Hippocampal formation (tissue), 2 donors: ENCODE results near the gene CPM.

Experiments used
- DNase-seq, 2 donors: peaks; one replicate each; lab custom pipeline; 2025; lab: John Stamatoyannopoulos, UW

Gene CPM

DNA sequence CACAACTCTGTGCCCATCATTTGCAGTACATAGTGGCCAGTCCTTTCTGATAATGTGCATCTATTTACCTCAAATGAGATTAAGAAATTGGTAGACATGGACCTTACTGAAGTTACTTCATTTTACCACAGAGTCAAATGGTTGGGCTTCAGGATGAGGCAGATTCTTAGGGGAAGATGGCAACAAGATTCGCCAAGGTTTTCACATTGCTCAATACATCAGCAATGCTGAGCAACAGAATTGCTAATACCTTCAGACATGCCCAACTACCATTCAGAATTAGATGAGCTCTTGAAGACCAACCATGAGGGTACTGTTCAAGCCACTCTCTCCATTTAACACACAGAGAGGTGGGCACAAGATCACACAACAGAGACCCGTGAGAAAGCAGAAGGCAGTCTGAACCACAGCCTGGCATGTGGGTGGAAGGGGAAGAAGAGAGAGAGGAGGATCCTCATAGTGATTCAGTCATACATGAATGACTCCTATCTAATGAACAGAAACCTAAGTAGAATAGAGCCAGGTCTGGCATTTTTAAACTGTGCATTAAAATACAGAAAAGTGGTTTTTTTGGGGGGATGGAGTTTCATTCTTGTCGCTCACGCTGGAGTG lies 28.5 kb downstream of the CPM start:
- DNase-seq, result no peak

- no peak for DNase-seq
Observed at GRCh38 chr12:68903511-68903910, 29.5 kb downstream of the CPM start.

DNA sequence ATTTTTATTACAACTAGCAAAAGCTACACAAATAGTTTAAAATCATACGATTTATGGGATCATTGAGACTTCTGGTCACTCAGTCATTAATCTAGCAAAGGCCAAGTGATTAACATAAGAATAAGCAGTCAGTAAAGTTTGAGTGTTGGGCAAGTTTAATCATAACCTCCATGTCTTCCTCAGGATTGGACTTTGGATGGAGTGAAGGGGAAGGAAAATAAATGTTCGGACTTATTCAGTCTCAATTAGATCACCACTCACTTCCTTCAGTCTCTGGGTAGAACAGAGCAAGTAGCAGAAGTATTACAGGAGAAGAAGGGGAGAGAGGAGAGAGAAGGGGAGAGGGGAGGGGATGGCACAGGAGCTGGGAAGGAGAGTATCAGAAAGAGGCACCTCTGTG lies 31.4 kb downstream of the CPM start:
- no peak for DNase-seq

- DNase-seq, result no peak
Observed at GRCh38 chr12:68901145-68901544, 31.8 kb downstream of the CPM start.

- DNase-seq, result no peak
Observed at GRCh38 chr12:68900241-68900640, 32.7 kb downstream of the CPM start.

DNA sequence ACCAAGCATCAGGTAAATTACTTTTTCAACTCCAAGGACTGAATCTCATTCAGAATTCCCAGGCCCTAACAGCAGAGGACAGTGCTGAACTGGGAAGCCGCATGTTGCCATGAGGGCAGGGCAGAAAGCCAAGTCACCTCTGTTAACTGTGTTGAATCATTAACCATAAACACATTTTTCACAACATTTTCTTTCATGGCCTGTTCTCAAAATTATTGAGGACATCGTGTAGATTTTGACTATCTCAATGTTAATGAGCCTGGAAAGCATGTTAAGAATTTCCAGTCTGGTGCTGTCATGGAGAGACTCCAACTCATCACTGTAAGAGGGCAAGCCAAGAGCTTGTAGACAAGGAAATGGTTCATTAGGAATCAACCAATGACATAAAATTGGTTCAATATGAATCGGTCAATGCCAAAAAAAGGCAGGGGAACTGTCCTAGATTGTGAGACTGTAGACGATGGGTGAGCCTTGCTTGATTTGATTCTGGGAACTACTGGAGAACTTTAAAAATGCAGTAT lies 33.7 kb downstream of the CPM start:
- DNase-seq, result no peak

GRCh38 chr12:68896881-68897540 lies 36.0 kb downstream of the CPM start:
- DNase-seq, result no peak

DNA sequence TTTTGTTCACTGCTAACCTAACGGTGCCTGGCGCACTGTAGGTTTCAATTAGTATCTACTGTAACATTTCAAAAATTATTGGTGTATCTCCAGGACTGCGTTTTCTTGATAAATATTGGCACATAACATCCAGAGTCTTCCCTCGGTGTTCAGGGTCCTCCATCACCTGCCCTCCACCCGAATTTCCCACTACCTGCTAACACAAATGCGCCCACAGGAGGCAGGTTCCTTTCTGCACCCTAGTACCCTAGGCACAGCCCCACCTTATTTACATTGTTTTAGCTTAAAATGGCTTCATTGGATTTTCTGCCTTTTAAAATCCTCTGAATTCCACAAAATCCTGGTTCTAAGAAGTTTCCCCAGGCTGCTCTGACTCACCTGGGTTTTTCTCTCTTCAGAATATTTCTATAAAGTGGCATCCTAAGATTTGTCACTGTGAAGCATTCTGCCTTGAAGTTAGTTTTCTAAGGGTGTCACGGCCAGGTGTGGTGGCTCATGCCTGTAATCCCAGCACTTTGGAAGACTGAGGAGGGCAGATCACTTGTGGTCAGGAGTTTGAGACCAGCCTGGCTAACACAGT lies 38.6 kb downstream of the CPM start:
- no peak for DNase-seq

- DNase-seq, result no peak
Observed at GRCh38 chr12:68893741-68894140, 39.2 kb downstream of the CPM start.

DNA sequence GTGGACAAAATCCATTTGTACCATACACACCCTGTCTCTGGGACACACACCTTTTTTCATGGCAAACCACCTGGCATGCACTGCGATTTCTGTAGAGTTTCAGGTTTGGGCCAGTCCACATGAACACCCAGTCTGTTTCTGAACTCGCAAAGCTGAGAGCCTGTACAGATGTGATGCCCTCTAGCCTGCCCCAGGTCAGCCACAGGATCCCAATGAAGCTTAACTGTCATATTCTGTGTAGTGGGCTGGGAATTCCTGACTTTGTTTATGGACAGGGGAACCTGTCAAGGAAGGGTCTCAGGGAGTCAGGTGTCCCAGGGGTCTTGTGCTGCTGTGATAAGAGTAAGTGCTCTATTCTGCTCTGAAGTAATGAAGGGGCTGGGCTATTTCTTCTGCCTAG lies 39.8 kb downstream of the CPM start:
- DNase-seq, result no peak

DNA sequence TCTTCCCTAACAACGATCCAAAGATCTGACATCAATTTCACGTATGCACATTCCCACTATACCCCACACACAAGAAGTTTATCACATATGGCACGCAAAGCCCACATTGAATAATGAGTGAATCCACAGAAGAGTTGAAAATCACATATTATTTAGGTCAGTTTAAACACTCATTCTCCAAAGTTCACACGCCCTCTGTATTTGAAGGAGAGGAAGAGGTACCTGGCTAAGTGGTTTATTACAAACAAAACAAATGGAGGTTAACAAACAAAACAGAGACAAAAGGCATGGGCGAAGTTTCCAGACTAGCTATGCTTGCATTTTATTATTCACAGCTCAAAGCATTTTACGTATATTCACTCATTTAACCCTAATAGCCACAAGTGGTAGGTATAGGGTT lies 41.8 kb downstream of the CPM start:
- no peak for DNase-seq

- no peak for DNase-seq
Observed at GRCh38 chr12:68890701-68891113, 42.3 kb downstream of the CPM start.

GRCh38 chr12:68888243-68888642 lies 44.7 kb downstream of the CPM start:
- no peak for DNase-seq

DNA sequence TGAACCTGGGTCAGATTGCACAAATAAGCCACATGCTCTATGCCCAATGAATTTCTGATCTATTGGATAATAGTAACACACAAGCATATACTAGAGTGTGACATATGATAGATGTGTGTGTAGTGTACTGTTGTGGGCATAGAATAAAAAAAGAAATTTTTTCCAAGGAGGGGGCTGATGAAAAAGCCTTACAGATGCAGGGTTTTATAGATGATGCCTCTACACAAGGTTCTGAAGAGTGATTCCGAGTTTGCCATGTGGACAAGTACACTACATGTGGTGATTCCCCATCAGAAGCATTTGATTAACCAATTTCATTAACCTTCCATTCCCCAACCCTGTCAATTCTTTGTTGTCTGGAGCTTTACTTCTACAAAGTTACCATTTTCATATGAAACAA lies 45.3 kb downstream of the CPM start:
- DNase-seq, result no peak

DNA sequence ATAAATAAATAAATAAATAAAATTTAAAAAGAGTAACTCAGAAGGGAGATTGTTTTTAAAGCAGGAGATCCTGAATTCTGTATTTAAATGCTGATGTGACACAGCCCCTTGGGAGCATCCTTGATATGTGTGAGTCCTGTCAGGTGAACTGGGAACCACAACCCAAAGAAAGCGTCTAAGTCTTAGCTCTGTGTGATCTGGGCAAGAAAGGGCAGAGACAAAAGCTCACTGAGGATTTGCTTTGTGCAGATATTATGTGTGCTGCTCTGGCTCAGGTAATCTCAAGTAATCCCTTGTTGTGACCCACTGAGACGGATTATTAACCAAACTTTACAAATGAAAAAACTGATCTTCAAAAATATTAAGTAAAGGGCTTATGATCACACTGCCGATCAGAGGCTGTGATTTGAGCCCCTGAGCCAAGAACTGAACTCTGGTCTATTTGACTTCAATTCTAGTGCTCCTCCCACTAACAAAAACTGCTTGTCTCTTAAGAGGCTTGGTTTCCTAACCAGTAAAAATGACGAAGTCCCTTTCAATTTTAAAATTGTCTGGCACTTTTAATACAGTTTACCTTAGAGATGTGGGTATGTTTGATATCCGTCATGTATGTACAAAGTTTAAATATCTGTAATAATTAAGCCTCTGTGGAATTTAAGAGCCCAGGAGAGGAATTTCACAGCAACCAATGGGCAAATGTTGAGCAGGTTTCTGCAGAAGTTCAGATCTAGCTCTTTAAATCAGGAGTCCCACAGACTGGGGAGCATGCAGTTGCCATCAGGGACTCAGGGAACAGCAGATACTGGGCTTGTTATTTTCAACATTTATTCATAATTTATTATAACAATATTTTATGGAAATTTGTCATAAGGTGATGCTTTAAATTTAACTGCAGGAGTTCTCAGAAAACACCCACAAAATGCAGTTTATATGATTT lies 46.1 kb downstream of the CPM start:
- DNase-seq, result no peak

DNA sequence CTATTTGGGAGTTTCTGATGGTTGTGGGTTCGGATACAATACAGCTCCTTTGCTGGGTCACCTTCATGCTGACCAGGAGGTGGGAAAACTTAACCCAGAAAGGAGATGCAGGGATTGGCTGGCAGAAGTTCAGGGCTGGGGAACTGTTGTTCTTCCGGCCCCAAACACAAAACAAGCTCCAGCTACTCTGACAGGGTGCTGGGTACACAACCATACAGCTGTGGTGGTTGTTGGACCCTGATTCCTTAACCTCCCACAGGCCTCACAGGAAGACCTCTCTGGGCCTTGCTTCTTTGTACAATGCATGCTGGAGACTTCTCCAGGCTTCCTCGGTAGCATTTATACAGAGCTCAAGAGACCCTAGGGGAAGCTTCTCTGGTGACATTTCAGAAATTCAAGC lies 47.6 kb downstream of the CPM start:
- no peak for DNase-seq

GRCh38 chr12:68884251-68884650 lies 48.7 kb downstream of the CPM start:
- DNase-seq, result no peak

- DNase-seq, result no peak
Observed at GRCh38 chr12:68883151-68883550, 49.8 kb downstream of the CPM start.

GRCh38 chr12:68882251-68882964 lies 50.6 kb downstream of the CPM start:
- DNase-seq, result no peak

DNA sequence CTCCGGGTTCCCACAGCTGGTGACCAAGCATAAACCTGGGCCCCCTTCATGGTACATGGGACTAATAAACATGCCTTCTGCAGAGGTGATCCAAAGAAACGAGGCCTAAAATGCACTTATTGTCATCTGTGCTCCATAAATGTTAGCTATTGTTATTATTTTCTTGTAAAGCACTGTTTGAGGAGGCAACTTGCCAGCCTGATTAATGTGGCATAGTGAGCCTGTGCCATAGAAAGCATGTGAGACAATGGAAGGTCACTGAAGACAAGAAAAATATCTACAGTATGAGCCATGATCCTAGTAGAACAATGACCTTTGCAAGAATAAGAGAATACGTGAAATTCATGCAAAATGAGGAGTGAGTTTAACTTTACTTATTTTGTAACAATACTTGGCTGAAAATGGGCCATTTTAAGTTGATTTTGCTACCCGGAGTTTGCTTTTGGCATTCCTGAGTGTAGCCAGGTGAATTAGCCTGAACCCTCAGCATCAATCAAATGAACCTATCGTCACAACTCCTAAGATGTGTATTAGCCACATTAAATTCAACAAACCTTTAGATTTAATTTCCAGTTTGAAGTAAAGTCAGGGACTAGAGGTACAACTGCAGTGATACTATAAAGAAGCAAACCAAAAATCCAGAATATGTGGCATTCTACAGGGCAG lies 52.2 kb downstream of the CPM start:
- DNase-seq, result no peak

DNA sequence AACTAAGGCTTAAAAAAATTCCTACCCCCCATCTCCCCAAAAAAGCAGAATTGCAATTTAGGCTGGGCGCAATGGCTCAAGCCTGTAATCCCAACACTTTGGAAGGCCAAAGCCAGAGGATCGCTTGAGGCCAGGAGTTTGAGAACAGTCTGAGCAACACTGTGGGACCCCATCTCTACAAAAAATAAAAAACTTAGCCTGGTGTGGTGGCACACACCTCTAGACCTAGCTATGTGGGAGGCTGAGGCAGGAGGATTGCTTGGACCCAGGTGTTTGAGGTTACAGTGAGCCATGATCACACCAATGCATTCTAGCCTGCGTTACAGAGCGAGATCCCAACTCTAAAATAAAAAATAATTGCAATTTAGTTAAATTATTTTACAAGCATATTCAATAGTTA lies 54.1 kb downstream of the CPM start:
- no peak for DNase-seq
